K562 (cell line): ENCODE data around the gene RANBP3. TPM values are rescaled to one million over a fixed set of nuclear protein-coding genes. Genes with fewer than 3 reads are reported as not detected.

Source experiments
- CUX1 ChIP-seq: fragments of 200-800 bp; sonication (Bioruptor generic); IDR thresholded peaks from 2 replicates; pipeline ENCODE4 v1.6.1; 2016; ENCODE audit warnings: missing genetic modification characterization, missing compliant biosample characterization
- ETS2 ChIP-seq: IDR thresholded peaks from 2 replicates; pipeline ENCODE4 v1.6.1; 2016; ENCODE audit warnings: borderline replicate concordance, missing genetic modification characterization, mild to moderate bottlenecking, moderate library complexity, missing compliant biosample characterization; ENCODE audit not compliant: poor library complexity, severe bottlenecking
- GTF2E2 ChIP-seq: fragments of 200-800 bp; sonication (Bioruptor generic); IDR thresholded peaks from 2 replicates; pipeline ENCODE4 v1.6.1; 2016; ENCODE audit warnings: missing genetic modification characterization, missing compliant biosample characterization
- ID3 ChIP-seq, 2 experiments: fragments of 250-450 bp in 1 of 2; fragments of 450-650 bp in 1 of 2; sonication (Bioruptor Pico) in 1 of 2; IDR thresholded peaks; 2 replicates each; pipeline versions ENCODE4 v1.6.1 to v1.8.0; 2016 to 2021; ENCODE audit warnings: mild to moderate bottlenecking in 2 of 2, moderate library complexity in 2 of 2, missing compliant biosample characterization in 1 of 2, missing genetic modification characterization in 1 of 2
- NR2C2 ChIP-seq, 2 experiments: fragments of 200-800 bp in 1 of 2; sonication (Bioruptor generic) in 1 of 2; sonication (generic) in 1 of 2; formaldehyde crosslinking in 1 of 2; IDR thresholded peaks; 2 replicates each; pipeline versions ENCODE4 v1.6.1 to v1.8.0; 2016 to 2022; ENCODE audit warnings: mild to moderate bottlenecking in 1 of 2, missing compliant biosample characterization in 1 of 2, missing genetic modification characterization in 1 of 2, missing genetic modification reagents in 1 of 2
- PTTG1 ChIP-seq: fragments of 450-650 bp; IDR thresholded peaks from 2 replicates; pipeline ENCODE4 v1.6.1; 2016; ENCODE audit warnings: low read depth, mild to moderate bottlenecking, missing genetic modification characterization, missing compliant biosample characterization
- RCOR1 ChIP-seq, 2 experiments: IDR thresholded peaks; 2 replicates each; pipeline ENCODE4 v1.6.1; 2012; ENCODE audit warnings: low read depth in 2 of 2, low read length in 2 of 2, borderline replicate concordance in 1 of 2, improper control_type of control experiment in 1 of 2
- SAFB2 ChIP-seq: fragments of 200-400 bp; formaldehyde crosslinking; IDR thresholded peaks from 2 replicates; pipeline ENCODE4 v1.6.1; 2018; ENCODE audit warnings: borderline replicate concordance, low read length, low read depth, moderate library complexity; ENCODE audit not compliant: severe bottlenecking
- TCF3 ChIP-seq: sonication (generic); formaldehyde crosslinking; IDR thresholded peaks from 2 replicates; pipeline ENCODE4 v1.4.0; 2020; ENCODE audit warnings: mild to moderate bottlenecking, missing genetic modification reagents
- ZBTB49 ChIP-seq: sonication (generic); formaldehyde crosslinking; IDR thresholded peaks from 2 replicates; pipeline ENCODE4 v1.8.0; 2022; ENCODE audit warnings: missing genetic modification reagents, mild to moderate bottlenecking, borderline replicate concordance
- ZNF134 ChIP-seq: fragments of 250-450 bp; sonication (Bioruptor Pico); conservative IDR thresholded peaks from 2 replicates; pipeline ENCODE4 v1.4.0; 2020
- ZNF507 ChIP-seq: conservative IDR thresholded peaks from 2 replicates; pipeline ENCODE4 v1.6.1; 2017; ENCODE audit warnings: missing genetic modification characterization, missing compliant biosample characterization
- ZNF780A ChIP-seq: fragments of 250-450 bp; sonication (Bioruptor Pico); IDR thresholded peaks from 2 replicates; pipeline ENCODE4 v1.5.0; 2021; ENCODE audit warnings: mild to moderate bottlenecking
- polyA plus RNA-seq, 8 experiments: library from polyadenylated mRNA; depleted of rRNA in 4 of 8; stranded (reverse) in 5 of 8; unstranded in 3 of 8; fragments of >200 nt; fragmentation: Nextera tagmentation in 2 of 8; fragmentation: Illumina TruSeq in 1 of 8; extraction: Ambion mirVana in 2 of 8; extraction: Trizol in 1 of 8; gene quantifications; 2 replicates each; pipeline versions ENCODE4 v1.2.1 to v1.2.3, GENCODE V29; 2011 to 2014; ENCODE audit warnings: inconsistent platforms in 1 of 8, missing spikeins in 1 of 8
- total RNA-seq, 7 experiments: library from RNA; depleted of rRNA in 6 of 7; stranded (reverse); fragments of >200 nt in 6 of 7; fragmentation: Illumina TruSeq in 2 of 7; extraction: Trizol in 2 of 7; gene quantifications; 2 replicates each; pipeline versions ENCODE4 v1.2.1 to v1.2.3, GENCODE V29; 2011 to 2021; ENCODE audit warnings: low replicate concordance in 1 of 7
- TF ChIP-seq, protein P1 (sequence below): fragments of 200-400 bp; formaldehyde crosslinking; IDR thresholded peaks from 2 replicates; pipeline ENCODE4 v1.6.1; 2017; ENCODE audit warnings: mild to moderate bottlenecking, low read depth, low read length, moderate library complexity

RANBP3 gene
- total and polyA plus RNA-seq, 9 of the 15 experiments (the other 6 are each of a cell fraction or from before 2014, with no cell fraction given) = 0.90 to 95.1 (median 63.2) TPM

DNA sequence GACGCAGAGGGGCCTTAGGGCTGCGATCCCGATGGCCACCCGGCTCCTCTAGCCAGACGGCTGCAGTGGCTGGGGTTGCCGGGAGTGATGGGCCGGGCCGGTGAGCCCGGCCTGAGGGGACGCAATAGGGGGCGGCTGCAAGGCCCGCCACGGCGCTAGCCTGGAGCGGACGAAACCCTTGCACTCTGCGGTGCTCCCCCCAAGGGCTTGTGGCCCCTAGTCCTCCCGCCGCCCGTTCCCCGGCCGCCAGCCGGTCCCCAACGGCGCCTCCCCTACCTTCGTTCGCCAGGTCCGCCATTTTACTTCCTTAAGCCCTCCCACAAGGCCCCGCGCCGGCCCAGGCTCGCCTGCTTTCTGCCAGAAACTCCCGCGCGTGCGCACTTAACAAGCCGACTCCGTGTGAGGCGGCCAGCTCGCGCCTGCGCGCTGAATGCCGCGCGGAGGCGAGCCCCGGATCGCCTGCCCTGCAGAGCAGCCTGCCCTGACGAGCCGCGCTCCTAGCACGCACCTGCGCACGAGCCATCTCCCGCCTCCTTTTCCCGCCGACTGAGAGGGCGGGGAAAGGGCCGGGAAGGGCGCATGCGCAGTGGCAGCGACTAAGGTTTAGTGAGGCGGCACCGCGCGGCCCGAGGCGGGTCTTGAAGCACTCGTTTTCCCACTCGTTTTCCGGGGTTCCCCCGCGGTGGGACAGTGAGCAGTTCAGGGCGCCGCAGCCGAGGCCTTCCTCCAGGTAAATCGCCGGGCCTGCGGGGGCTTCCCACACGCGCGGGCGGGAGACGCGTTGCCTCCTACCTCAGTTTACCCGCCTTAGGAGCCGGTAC is at the start of gene RANBP3 (continued):
- TF ChIP-seq SAFB2 = no peak
- TF ChIP-seq TCF3 (CRISPR knock-in tag) = peak; percentile 44
- TF ChIP-seq PTTG1 = no peak
- TF ChIP-seq GTF2E2 (tag) = peak; percentile 46; the same call in 1 of the 2 replicates
- no peak for TF ChIP-seq ZBTB49 (CRISPR knock-in tag)
- TF ChIP-seq, protein P1, sequence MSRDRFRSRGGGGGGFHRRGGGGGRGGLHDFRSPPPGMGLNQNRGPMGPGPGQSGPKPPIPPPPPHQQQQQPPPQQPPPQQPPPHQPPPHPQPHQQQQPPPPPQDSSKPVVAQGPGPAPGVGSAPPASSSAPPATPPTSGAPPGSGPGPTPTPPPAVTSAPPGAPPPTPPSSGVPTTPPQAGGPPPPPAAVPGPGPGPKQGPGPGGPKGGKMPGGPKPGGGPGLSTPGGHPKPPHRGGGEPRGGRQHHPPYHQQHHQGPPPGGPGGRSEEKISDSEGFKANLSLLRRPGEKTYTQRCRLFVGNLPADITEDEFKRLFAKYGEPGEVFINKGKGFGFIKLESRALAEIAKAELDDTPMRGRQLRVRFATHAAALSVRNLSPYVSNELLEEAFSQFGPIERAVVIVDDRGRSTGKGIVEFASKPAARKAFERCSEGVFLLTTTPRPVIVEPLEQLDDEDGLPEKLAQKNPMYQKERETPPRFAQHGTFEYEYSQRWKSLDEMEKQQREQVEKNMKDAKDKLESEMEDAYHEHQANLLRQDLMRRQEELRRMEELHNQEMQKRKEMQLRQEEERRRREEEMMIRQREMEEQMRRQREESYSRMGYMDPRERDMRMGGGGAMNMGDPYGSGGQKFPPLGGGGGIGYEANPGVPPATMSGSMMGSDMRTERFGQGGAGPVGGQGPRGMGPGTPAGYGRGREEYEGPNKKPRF = no peak
- no peak for TF ChIP-seq CUX1 (CRISPR knock-in tag)
- TF ChIP-seq NR2C2 (CRISPR knock-in tag; IDR thresholded peaks at IDR 0.05) = peak; percentile 43; the same call in 1 of the 2 replicates
- TF ChIP-seq NR2C2 (tag; IDR thresholded peaks at IDR 0.05) = no peak
- TF ChIP-seq ZNF507 = no peak
- no peak for TF ChIP-seq ETS2
- TF ChIP-seq RCOR1 (IDR thresholded peaks at IDR 0.05; ENCODE audit: borderline replicate concordance in 1 of 2, low read depth in 2 of 2, low read length in 2 of 2) = no peak
- TF ChIP-seq ZNF780A (CRISPR knock-in tag) = no peak
- TF ChIP-seq ID3 (CRISPR knock-in tag; IDR thresholded peaks at IDR 0.05) = no peak
- TF ChIP-seq ID3 (tag; IDR thresholded peaks at IDR 0.05) = no peak
- no peak for TF ChIP-seq ZNF134 (CRISPR knock-in tag)
